Chondrocyte (in vitro differentiated cells): Measurements from ENCODE around the gene SLC27A3. TPM values are rescaled to one million over a fixed set of nuclear protein-coding genes. Genes with fewer than 3 reads are reported as not detected.
"Not testable (repeated sequence)": the region's sequence is repeated elsewhere in the genome, so short reads cannot be mapped to it uniquely, and the experiment has no call there.

Experiments
- DNase-seq: peaks from one replicate; pipeline ENCODE4 v3.0.0; 2021; ENCODE audit warnings: mixed read lengths, low spot score
- H3K27ac Mint-ChIP-seq: one replicate; pipeline ENCODE4 v1.8.0; 2021; ENCODE audit warnings: mild to moderate bottlenecking, moderate library complexity, mixed read lengths; ENCODE audit not compliant: unreplicated experiment
- H3K27me3 Mint-ChIP-seq: 2 replicates; pipeline ENCODE4 v1.8.0; 2021; ENCODE audit warnings: low read depth, mixed read lengths
- H3K36me3 Mint-ChIP-seq: 2 replicates; pipeline ENCODE4 v1.8.0; 2021; ENCODE audit warnings: low read depth, mixed read lengths
- H3K4me1 Mint-ChIP-seq: 2 replicates; pipeline ENCODE4 v1.8.0; 2021; ENCODE audit warnings: low read depth, mild to moderate bottlenecking, mixed read lengths
- H3K4me3 Mint-ChIP-seq: one replicate; pipeline ENCODE4 v1.8.0; 2021; ENCODE audit warnings: mild to moderate bottlenecking, moderate library complexity, mixed read lengths; ENCODE audit not compliant: unreplicated experiment
- H3K9me3 Mint-ChIP-seq: 2 replicates; pipeline ENCODE4 v1.8.0; 2021; ENCODE audit warnings: low read depth, mixed read lengths
- CTCF ChIP-seq: fragments of 200-600 bp; sonication (generic); IDR thresholded peaks from 2 replicates; pipeline ENCODE4 v1.5.0; 2021; ENCODE audit warnings: antibody characterized with exemption, mild to moderate bottlenecking, moderate library complexity
- total RNA-seq: library from RNA; stranded (reverse); gene quantifications from 3 replicates; pipeline ENCODE4 v1.2.1, GENCODE V29; 2021

The SLC27A3 gene
- total RNA-seq, 1 donor from 2014 or later, result 11.6 TPM

GRCh38 chr1:153778824-153779519 lies 3.8 kb downstream of the SLC27A3 start:
- Mint-ChIP-seq H3K9me3 (no peaks in the 10 kb centered on the region), H3K36me3 (no peaks in the 10 kb centered on the region), H3K4me1 (peaks cover 33% of the 10 kb centered on the region), H3K4me3 (no peak overlapping the region), H3K27ac (no peak overlapping the region), H3K27me3 (no peaks in the 10 kb centered on the region)
- DNase-seq, result peak; percentile 91
- no peak for TF ChIP-seq CTCF

GRCh38 chr1:153779781-153780541 lies 4.8 kb downstream of the SLC27A3 start:
- H3K4me1 Mint-ChIP-seq, result peaks cover 30% of the 10 kb centered on the region
- no peaks in the 10 kb centered on the region for H3K36me3 Mint-ChIP-seq
- peak; percentile 67 for DNase-seq
- no peak for TF ChIP-seq CTCF
- H3K27ac Mint-ChIP-seq, result no peak overlapping the region
- H3K27me3 Mint-ChIP-seq, result no peaks in the 10 kb centered on the region
- no peaks in the 10 kb centered on the region for H3K9me3 Mint-ChIP-seq
- no peak overlapping the region for H3K4me3 Mint-ChIP-seq

- no peaks in the 10 kb centered on the region for H3K9me3 Mint-ChIP-seq
- H3K4me3 Mint-ChIP-seq, result no peak overlapping the region
- TF ChIP-seq CTCF, result no peak
- no peaks in the 10 kb centered on the region for H3K36me3 Mint-ChIP-seq
- no peak overlapping the region for H3K27ac Mint-ChIP-seq
- peaks cover 29% of the 10 kb centered on the region for H3K4me1 Mint-ChIP-seq
- H3K27me3 Mint-ChIP-seq, result no peaks in the 10 kb centered on the region
- peak; percentile 56 for DNase-seq
Measured at GRCh38 chr1:153780551-153780950, 5.3 kb downstream of the SLC27A3 start.

- H3K4me1 Mint-ChIP-seq, result peaks cover 14% of the 10 kb centered on the region
- H3K4me3 Mint-ChIP-seq, result peak overlapping the region; percentile 87
- not testable (repeated sequence) for H3K36me3 Mint-ChIP-seq, H3K9me3 Mint-ChIP-seq, H3K27me3 Mint-ChIP-seq
- DNase-seq, result peak; percentile 29
- H3K27ac Mint-ChIP-seq, result peak overlapping the region; percentile 99
Measured at GRCh38 chr1:153782648-153783047, 7.4 kb downstream of the SLC27A3 start.

- Mint-ChIP-seq H3K27me3 (no peaks in the 10 kb centered on the region), H3K4me1 (peaks cover 11% of the 10 kb centered on the region), H3K4me3 (peak overlapping the region; percentile 87), H3K27ac (peak overlapping the region; percentile 99), H3K36me3 (no peaks in the 10 kb centered on the region), H3K9me3 (no peaks in the 10 kb centered on the region)
- TF ChIP-seq CTCF, result peak; percentile 27
- DNase-seq, result peak; percentile 96
Measured at GRCh38 chr1:153783233-153784190, 8.3 kb downstream of the SLC27A3 start.
